ENCODE data around the gene HOOK2.
A peak's percentile ranks its signal among the peaks of the same experiment; 100 is the strongest.
"Not testable (repeated sequence)": the region's sequence is repeated elsewhere in the genome, so short reads cannot be mapped to it uniquely, and the experiment has no call there.

Gene HOOK2, protein sequence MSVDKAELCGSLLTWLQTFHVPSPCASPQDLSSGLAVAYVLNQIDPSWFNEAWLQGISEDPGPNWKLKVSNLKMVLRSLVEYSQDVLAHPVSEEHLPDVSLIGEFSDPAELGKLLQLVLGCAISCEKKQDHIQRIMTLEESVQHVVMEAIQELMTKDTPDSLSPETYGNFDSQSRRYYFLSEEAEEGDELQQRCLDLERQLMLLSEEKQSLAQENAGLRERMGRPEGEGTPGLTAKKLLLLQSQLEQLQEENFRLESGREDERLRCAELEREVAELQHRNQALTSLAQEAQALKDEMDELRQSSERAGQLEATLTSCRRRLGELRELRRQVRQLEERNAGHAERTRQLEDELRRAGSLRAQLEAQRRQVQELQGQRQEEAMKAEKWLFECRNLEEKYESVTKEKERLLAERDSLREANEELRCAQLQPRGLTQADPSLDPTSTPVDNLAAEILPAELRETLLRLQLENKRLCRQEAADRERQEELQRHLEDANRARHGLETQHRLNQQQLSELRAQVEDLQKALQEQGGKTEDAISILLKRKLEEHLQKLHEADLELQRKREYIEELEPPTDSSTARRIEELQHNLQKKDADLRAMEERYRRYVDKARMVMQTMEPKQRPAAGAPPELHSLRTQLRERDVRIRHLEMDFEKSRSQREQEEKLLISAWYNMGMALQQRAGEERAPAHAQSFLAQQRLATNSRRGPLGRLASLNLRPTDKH

GRCh38 chr19:12774588-12775555 lies at the start of gene HOOK2:
Gene HOOK2, minus strand, starts transcription at chr19:12775552. Its CDS starts 103 bp downstream, at chr19:12775449.
- DNase-seq, result no peak

DNA sequence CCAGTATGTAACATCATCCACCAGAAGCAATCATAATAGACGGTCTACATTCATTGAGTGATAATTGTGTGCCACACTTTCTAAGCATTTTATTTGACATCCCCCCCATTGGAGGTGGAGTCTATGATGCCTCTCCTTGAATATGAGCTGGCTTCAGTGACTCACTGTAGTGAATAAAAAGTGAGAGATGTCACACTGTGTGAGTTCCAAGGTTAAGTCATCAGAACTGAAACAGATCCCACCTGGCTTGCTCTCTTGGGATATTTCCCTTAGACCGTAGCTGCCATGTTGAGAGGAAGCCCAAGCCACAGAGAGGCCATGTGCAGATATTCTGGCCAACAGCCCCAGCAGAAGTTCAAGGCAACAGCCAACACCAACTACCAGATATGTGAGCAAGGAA lies 46.4 kb upstream of the HOOK2 start:
- no peak for DNase-seq

DNA sequence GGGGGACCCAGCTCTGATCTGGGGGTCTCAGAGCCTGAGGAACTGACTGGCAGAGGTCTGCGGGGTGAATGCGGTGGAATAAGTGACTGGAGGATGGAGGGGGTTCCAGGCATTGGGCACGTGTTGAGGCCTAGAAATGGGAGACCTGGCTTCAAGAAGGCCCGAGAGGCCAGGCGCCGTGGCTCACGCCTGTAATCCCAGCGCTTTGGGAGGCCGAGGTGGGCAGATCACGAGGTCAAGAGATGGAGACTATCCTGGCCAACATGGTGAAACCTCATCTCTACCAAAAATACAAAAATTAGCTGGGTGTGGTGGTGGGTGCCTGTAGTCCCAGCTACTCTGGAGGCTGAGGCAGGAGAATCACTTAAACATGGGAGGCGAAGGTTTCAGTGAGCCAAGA lies 42.5 kb upstream of the HOOK2 start:
- not testable (repeated sequence) for DNase-seq

DNA sequence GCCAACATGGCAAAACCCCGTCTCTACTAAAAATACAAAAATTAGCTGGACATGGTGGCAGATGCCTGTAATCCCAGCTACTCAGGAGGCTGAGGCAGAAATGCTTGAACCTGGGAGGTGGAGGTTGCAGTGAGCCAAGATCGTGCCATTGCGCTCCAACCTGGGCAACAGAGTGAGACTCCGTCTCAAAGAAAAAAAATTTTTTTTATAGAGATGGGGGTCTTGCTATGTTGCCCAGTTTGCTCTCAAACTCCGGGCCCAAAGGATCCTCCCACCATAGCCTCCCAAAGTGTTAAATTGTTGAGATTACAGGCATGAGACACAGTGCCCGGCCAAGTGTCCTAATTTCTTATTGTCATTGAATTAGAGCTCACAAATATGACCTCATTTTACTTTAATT lies 41.8 kb upstream of the HOOK2 start:
- DNase-seq, result not testable (repeated sequence)

DNA sequence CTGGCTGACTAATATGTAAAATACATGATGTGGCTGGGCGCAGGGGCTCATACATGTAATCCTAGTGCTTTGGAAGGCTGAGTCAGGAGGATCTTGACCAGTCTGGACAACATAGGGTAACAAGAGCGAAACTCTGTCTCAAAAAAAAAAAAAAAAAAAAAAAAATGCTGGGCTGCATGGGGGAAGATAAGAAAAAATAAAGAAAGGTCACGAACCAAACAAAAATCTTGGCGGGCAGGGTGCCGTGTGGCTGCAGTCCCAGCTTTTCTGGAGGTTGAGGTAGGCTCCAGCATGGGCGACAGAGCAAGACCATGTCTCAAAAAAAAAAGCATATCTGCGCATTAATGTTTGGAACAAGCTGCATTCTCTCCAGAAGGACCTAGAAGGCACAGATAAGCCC lies 39.7 kb upstream of the HOOK2 start:
- DNase-seq, result no peak

GRCh38 chr19:12806242-12807081 lies 31.1 kb upstream of the HOOK2 start, which contains the start of gene RNASEH2A:
Gene RNASEH2A, plus strand, starts transcription at chr19:12806584. Its CDS starts 90 bp downstream, at chr19:12806674.
- peak; percentile 86 to 89 for DNase-seq

- DNase-seq, result no peak
These were observed 28.7 kb upstream of the HOOK2 start for GRCh38 chr19:12804051-12804450.

DNA sequence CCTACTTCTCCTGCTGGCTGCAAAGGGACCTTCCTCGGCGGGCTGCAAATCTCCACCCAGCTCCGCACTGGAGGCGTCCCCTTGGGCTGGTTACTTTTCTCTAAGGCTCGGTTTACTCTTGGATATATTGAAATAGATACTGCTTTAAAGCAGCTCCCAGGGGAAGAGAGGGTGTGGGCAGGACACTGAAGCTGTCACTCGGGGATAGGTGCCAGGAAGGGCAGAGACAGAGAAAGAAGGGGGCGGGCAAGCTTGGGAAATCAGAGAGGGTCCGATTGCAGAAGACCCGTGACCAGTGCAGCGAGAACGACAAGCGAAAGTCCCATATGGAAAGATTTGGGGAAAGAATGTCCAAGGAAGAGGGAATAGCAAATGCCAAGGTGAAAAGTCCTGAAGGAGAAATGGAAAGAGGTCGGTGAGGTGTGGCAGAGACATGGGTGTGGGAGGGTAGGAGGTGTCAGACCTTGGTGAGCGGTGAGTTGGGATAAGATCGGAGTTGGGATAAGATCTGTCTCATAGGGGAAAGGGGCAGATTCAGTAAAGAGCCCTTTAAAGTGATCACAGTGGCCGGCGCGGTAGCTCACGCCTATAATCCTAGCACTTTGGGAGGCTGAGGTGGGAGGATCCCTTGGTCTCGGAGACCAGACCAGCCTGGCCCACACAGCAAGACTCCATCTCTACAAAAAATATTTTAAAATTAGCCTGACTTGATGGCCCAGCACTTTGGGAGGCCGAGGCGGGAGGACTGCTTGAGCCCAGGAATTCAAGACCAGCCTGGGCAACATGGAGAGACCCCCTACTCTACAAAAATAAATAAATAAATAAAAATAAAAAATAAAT lies 27.1 kb upstream of the HOOK2 start:
- no peak for DNase-seq

- DNase-seq, result peak; percentile 68 to 69
These were observed 26.3 kb upstream of the HOOK2 start, which contains the start of the genes PRDX2 and THSD8 for GRCh38 chr19:12801466-12802266. Gene PRDX2, minus strand, starts transcription at chr19:12801800. Its CDS starts 539 bp downstream, at chr19:12801261. Gene THSD8, plus strand, starts transcription at chr19:12802069. Its CDS starts 3 bp downstream, at chr19:12802072.

GRCh38 chr19:12800923-12801465 lies 25.6 kb upstream of the HOOK2 start:
- no peak for DNase-seq

- no peak for DNase-seq
These were observed 25.1 kb upstream of the HOOK2 start for GRCh38 chr19:12800466-12800770.

DNA sequence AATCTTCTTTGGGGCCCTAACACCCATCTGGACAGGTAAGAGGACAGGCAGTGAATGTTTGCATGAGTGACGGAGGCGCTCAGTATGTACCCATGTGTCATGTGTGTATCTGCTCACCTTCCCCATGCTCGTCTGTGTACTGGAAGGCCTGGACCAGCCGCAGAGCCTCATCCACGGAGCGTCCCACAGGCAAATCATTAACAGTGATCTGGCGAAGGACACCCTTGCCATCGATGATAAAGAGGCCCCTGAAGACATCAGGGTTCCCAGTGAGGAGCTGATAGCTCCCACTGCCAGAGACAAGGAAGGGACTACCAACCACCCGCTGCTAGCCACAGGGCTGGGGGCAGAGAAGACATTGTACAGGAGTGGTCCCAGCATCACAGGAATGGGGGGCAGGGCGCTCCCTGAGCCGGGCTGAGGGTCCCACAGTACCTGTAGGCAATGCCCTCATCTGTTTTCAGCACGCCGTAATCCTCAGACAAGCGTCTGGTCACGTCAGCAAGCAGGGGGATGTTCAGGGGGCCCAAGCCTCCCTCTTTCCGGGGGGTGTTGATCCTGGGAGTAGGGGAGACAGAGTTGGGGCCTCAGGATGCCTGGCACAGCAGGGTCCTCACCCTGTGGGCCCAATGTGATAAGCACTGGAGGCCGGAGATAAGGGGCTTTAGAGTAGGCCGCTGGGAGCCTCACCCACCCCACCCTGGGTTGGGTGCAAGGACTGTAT lies 24.6 kb upstream of the HOOK2 start:
- DNase-seq, result no peak

GRCh38 chr19:12797607-12798006 lies 22.3 kb upstream of the HOOK2 start:
- not testable (repeated sequence) for DNase-seq

DNA sequence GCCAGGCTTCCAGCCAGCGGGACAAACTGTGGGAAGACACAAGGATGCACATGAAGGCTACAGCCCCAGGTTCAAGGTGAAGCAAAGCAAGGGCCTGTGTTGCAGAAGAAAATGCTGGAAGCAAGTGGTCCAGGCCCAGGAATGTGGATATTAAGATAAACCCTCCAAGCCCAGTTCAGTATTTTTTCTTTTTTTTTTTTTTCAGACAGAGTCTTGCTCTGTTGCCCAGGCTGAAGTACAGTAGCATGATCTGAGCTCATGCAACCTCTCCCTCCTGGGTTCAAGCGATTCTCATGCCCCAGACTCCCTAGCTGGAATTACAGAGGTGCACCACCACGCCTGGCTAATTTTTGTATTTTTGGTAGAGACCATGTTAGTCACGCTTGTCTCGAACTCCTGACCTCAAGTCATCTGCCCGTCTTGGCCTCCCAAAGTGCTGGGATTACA lies 21.8 kb upstream of the HOOK2 start:
- DNase-seq, result no peak

DNA sequence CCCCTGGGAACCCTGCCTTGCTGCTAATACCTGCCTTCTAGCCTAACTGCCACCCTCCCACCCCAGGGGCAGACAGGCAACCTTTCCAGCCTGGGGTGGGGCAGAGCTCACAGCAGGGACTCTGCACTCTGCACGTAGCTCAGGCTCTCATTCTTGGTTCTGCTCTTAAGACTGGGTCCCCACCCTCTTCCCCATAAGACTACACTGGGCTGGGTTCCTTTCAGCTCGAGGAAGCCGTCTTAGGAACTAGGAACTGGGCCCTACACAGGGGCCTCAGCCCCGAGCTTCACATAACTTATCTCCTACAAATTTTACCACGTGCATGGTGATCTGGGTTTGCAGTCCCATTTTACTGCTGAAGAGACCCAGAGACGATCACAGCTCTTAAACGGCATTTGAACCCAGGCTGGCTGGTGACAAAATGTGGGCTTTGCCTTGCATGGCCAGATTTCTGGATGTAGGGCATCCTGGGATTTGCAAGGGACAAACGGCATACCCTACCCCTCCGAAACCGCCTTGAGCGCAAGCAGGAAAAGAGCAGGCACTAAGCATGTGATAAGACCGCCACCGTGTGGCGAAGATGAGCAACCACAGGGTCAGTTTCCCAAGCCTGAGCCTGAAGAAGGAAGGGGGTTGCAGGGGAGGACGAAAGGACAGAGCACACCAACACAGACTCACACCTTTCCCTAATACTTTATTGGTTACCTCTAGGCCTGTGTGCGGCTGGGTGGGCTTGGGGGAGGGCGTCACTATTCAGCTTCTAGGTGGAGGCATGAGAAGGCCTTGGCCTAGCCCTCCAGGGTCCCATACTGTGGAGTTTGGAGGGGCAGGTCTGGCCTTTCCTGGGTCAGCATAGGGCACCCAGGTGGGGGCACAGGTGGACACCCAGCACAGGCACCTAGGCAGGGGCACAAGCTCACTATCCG lies 21.1 kb upstream of the HOOK2 start:
- peak; percentile 60 to 68 for DNase-seq

DNA sequence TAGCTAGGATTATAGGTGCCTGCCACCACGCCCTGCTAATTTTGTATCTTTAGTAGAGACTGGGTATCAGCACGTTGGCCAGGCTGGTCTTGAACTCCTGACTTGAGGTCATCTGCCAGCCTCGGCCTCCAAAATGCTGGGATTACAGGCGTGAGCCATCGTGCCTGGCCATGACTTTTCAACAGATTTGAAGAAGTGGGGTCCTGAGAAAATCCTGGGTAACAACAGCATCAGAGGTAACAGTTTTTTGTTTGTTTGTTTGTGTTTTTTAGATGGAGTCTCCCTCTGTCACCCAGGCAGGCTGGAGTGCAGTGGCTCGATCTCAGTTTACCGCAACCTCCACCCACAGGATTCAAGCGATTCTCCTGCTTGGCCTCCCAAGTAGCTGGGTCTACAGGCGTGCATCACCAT lies 19.6 kb upstream of the HOOK2 start:
- DNase-seq, result no peak

DNA sequence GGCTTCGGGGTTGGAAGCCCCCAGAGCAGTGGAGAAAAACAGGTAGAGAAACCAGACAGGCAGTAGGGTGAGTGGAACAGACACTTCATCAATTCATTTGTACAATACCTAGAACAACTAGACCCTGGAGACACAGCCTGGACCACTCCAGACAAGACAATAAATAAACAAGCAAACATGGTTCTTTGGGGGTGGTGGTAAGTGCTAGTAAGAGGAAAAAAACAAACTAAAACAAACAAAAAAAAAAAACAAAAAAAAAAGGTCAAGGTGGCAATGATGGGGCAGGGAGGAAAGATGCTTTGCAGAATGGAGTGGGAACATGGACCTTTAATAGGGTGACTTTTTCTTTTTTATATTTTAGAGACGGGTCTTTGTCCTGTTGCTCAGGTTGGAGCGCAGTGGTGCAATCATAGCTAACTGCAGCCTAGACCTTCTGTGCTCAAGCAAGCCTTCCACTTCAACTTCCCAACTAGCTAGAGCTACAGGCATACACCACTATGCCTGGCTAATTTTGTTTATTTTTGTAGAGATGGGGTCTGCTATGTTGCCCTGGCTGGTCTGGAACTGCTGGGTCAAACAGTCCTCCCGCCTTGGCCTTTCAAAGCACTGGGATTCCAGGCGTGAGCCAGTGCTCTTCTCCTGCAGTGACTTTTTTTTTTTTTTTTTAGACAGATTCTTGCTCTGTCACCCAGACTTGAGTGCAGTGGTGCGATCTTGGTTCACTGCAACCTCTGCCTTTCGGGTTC lies 19.0 kb upstream of the HOOK2 start:
- no peak for DNase-seq

Data from hippocampal formation (tissue), 2 donors.